ENCODE results near the gene XPO5. TPM values are rescaled to one million over a fixed set of nuclear protein-coding genes. Genes with fewer than 3 reads are reported as not detected.

The XPO5 gene
- total RNA-seq (10 to 100 TPM; 16.1 to 70.6 (median 22.9) TPM), polyA plus RNA-seq (10 to 100 TPM; 10.9 to 26.2 (median 14.8) TPM)
- long read RNA-seq, donor 1, full-length matches to known transcripts, result 3 of 10 reads
- long read RNA-seq, donor 1, partial matches to known transcripts, result 7 of 10 reads
- long read RNA-seq, donor 1, other reads (novel, unspliced or antisense), result 0 of 10 reads
- long read RNA-seq, donor 2, full-length matches to known transcripts, result 4 of 58 reads
- long read RNA-seq, donor 2, partial matches to known transcripts, result 54 of 58 reads
- long read RNA-seq, donor 2, other reads (novel, unspliced or antisense), result 0 of 58 reads
- long read RNA-seq, donor 3, full-length matches to known transcripts, result 2 of 2 reads
- long read RNA-seq, donor 3, partial matches to known transcripts, result 0 of 2 reads
- long read RNA-seq, donor 3, other reads (novel, unspliced or antisense), result 0 of 2 reads
- long read RNA-seq, donor 4, partial matches to known transcripts, result 2 of 7 reads
- long read RNA-seq, donor 4, other reads (novel, unspliced or antisense), result 5 of 7 reads
- long read RNA-seq, donor 5, full-length matches to known transcripts, result 25 of 31 reads
- long read RNA-seq, donor 5, partial matches to known transcripts, result 6 of 31 reads
- long read RNA-seq, donor 5, other reads (novel, unspliced or antisense), result 0 of 31 reads
- long read RNA-seq, donor 6, full-length matches to known transcripts, result 4 of 5 reads
- long read RNA-seq, donor 6, partial matches to known transcripts, result 0 of 5 reads
- long read RNA-seq, donor 6, other reads (novel, unspliced or antisense), result 1 of 5 reads
- long read RNA-seq, donor 7, partial matches to known transcripts, result 0 of 2 reads
- long read RNA-seq, donor 7, other reads (novel, unspliced or antisense), result 0 of 2 reads
- long read RNA-seq, donor 8, full-length matches to known transcripts, result 1 of 6 reads
- long read RNA-seq, donor 8, partial matches to known transcripts, result 5 of 6 reads
- long read RNA-seq, donor 8, other reads (novel, unspliced or antisense), result 0 of 6 reads
- long read RNA-seq, donor 9, partial matches to known transcripts, result 8 of 9 reads
- long read RNA-seq, donor 9, other reads (novel, unspliced or antisense), result 0 of 9 reads
- long read RNA-seq, donor 10, partial matches to known transcripts, result 6 of 7 reads
- long read RNA-seq, donor 10, other reads (novel, unspliced or antisense), result 0 of 7 reads

DNA sequence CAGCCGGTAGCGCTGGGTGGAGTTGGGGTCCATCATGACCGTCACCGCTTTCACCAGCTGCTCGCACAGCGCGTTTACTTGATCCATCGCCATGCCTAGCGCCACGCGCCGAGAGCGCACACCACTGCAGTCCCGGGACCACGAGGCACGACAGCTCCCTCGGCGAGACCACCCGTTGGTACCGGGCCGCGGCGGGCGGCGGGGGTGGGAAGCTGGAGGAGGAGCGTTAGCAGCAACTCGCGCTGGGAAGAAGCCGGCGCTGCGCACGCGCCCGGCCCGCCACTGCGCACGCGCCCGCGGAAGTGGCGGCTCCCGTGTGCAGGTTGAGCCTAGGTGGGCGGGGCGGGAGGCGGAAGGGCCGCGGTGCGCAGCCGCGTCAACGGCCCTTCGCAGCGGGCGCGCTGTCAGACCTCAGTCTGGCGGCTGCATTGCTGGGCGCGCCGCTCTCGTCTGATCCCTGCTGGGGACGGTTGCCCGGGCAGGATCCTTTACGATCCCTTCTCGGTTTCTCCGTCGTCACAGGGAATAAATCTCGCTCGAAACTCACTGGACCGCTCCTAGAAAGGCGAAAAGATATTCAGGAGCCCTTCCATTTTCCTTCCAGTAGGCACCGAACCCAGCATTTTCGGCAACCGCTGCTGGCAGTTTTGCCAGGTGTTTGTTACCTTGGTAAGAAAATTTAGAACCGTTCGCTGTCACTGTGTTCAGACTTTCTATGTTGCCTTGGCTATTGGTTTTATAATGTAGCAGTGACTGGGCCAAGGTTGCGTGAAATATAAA lies at the start of gene XPO5, which contains the start of gene POLH:
Gene XPO5, minus strand, starts transcription at position 267 of the 780 bp plus-strand sequence. Its CDS starts 174 bp downstream, at position 93.
Gene POLH, plus strand, starts transcription at position 414 of the 780 bp plus-strand sequence. CDS start 6,135 bp downstream, outside the sequence.
- H3K27ac ChIP-seq, result peak within 1 kb of the TSS in 4 of 5 donors; percentile 47 to 90 (median 70)
- intact Hi-C loops (cut with DNase I), result loop anchor here in 1 of 2 donors (10.0 kb wide), 1 partner anchor 51 kb away; no protein-coding TSS in a partner anchor
- peaks cover 19 to 26% of the 10 kb centered on the region in 2 donors for H3K4me1 ChIP-seq (replicated peaks in 1 of 2)
- peak within 1 kb of the TSS; percentile 67 to 99 (median 82) for H3K4me3 ChIP-seq
- WGBS, 4 donors, result 0 to 3% (median 0%) methylated on average over 16 to 76 of the region's 76 CpGs
- no peaks in the 10 kb centered on the region for H3K9me3 ChIP-seq (replicated peaks in 1 of 3)
- H3K27me3 ChIP-seq, result no peaks in the 10 kb centered on the region
- TF ChIP-seq POLR2A (IDR thresholded peaks at IDR 0.05), result peak; percentile 89 to 95
- TF ChIP-seq, protein P1, sequence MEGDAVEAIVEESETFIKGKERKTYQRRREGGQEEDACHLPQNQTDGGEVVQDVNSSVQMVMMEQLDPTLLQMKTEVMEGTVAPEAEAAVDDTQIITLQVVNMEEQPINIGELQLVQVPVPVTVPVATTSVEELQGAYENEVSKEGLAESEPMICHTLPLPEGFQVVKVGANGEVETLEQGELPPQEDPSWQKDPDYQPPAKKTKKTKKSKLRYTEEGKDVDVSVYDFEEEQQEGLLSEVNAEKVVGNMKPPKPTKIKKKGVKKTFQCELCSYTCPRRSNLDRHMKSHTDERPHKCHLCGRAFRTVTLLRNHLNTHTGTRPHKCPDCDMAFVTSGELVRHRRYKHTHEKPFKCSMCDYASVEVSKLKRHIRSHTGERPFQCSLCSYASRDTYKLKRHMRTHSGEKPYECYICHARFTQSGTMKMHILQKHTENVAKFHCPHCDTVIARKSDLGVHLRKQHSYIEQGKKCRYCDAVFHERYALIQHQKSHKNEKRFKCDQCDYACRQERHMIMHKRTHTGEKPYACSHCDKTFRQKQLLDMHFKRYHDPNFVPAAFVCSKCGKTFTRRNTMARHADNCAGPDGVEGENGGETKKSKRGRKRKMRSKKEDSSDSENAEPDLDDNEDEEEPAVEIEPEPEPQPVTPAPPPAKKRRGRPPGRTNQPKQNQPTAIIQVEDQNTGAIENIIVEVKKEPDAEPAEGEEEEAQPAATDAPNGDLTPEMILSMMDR (IDR thresholded peaks at IDR 0.05), result peak in 1 of 6 experiments; percentile 19
- H3K36me3 ChIP-seq (replicated peaks in 1 of 2), result peaks cover 0 to 19% of the 10 kb centered on the region in 2 donors
- peak; percentile 89 to 95 (median 91) for DNase-seq

DNA sequence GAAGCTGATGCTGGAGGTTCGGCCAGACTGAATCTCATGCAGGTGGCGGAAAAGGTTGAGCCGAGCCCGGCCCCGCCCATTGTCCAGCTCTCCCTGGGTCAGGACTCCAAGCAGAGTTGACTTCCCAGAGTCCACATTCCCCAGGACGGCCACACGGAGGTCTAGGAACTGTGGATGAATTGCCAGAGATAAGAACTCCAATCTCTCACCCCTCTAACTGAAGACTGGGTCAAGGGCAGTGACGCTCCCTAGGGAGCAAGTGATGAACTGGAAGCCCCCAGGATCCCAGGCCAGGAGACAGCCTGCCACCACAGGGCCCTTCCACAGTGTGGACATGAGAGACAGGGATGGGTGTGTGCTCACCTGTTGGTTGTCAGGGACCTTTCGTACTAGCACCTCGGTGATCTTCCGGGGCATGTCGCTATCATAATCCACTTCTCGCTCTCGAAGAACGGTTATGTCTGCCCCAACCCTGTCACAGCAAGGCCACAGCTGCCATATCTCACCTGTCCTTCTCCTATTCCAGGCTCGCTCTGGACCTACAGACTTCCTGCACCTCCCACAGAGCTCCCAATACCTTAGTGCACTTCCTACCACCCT lies 49.7 kb upstream of the XPO5 start:
- H3K9me3 ChIP-seq (replicated peaks in 1 of 3), result no peaks in the 10 kb centered on the region
- DNase-seq, result peak in 1 of 7 donors; percentile 57
- peaks cover 9 to 22% of the 10 kb centered on the region in 2 donors for H3K4me1 ChIP-seq (replicated peaks in 1 of 2)
- H3K27ac ChIP-seq, result no peak overlapping the region
- WGBS, 4 donors, result 91 to 95% (median 91%) methylated on average over 14 to 16 of the region's 16 CpGs
- intact Hi-C loops (cut with DNase I), result no loop called here
- H3K27me3 ChIP-seq, result no peaks in the 10 kb centered on the region
- peaks cover 0 to 57% of the 10 kb centered on the region in 2 donors for H3K36me3 ChIP-seq (replicated peaks in 1 of 2)
- H3K4me3 ChIP-seq, result no peak overlapping the region
- no peak for TF ChIP-seq POLR2A (IDR thresholded peaks at IDR 0.05)
- TF ChIP-seq, protein P1 (IDR thresholded peaks at IDR 0.05), result no peak

DNA sequence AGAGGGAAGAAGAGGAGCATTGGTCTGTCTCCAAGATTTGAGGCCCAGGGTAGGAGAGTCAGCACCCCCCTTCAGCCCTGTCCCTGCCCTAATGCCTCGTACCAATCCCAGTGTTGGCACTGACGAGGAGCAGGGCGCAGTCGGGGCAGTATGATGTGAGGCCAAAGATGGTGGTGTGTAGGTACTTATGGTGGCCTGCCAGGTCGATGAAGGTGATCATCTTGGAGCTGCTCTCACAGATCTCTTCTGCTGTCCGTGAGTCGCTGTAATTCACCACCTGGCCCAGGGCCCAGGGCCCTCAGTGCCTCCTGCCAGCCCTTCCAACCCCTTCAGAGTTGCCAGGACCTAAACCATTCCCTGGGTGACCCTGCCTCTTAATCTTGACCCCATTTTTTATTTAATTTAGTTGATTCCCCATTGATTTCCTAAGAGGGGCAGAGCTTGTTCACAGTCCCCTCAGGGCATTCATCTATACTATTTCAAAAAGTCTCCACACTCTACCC lies 49.0 kb upstream of the XPO5 start:
- H3K27me3 ChIP-seq, result no peaks in the 10 kb centered on the region
- no peak overlapping the region for H3K4me3 ChIP-seq
- peak in 1 of 7 donors; percentile 50 for DNase-seq
- intact Hi-C loops (cut with DNase I), result no loop called here
- peaks cover 0 to 62% of the 10 kb centered on the region in 2 donors for H3K36me3 ChIP-seq (replicated peaks in 1 of 2)
- peaks cover 9 to 18% of the 10 kb centered on the region in 2 donors for H3K4me1 ChIP-seq (replicated peaks in 1 of 2)
- 75 to 85% (median 82%) methylated on average over 3 to 7 of the region's 7 CpGs for WGBS, 4 donors
- TF ChIP-seq, protein P1 (IDR thresholded peaks at IDR 0.05), result no peak
- no peak for TF ChIP-seq POLR2A (IDR thresholded peaks at IDR 0.05)
- H3K27ac ChIP-seq, result no peak overlapping the region
- no peaks in the 10 kb centered on the region for H3K9me3 ChIP-seq (replicated peaks in 1 of 3)

Data from adrenal gland (tissue), 19 donors.